GM21390 (cell line): ENCODE data around the gene CAP1.

Source experiments
- ATAC-seq: cut with Tn5 transposase; IDR thresholded peaks from one replicate; pipeline ENCODE4 v1.9.1; 2021; ENCODE audit not compliant: unreplicated experiment

The CAP1 gene

DNA sequence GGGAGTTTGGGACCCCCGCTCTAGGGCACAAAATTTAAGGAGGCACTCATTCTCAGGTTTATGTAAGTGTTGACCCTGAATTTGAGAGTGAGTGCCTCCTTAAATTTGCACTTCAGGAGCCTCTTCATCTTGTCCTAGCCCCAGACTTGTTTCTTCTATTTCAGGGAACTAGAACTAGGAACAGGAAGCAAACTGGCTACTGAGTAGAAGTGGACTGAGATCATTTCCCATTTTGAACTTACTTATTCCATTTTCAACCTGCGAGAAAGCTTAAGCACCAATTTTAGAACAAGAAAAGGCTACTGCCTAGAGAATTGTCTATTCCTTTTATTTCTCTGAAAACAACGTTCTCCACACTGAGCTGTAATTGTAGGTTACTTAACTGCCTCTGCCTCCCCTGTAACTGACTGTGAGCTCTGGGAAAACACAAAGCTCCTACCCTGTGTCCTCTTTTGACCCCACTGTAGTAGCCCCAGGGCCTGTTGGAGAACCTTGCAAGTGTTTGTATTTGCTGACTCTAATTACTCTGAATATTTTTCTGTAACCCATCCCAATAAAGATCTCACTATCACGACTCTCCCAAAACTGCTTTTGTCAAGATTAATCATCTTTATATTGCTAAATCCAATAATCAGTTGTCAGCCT lies 54.1 kb downstream of the CAP1 start:
- no peak for ATAC-seq

DNA sequence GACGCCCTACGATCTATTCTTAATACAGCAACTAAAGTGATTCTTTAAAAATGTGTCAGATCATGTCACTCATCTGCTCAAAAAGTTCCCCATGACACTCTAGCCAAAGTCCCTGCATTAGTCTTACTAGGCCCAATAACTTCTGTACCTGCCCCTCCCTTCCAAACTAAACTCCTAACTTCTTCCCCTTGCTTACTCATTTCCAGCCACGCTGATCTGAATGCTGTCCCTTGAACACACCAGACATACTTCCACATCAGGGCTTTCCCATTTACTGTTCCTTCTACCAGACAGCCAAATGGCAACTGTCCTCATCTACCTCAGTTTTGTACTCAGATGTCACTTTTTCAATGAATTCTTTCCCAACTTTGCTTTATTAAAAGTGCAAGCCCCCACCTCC lies 55.3 kb downstream of the CAP1 start:
- no peak for ATAC-seq

DNA sequence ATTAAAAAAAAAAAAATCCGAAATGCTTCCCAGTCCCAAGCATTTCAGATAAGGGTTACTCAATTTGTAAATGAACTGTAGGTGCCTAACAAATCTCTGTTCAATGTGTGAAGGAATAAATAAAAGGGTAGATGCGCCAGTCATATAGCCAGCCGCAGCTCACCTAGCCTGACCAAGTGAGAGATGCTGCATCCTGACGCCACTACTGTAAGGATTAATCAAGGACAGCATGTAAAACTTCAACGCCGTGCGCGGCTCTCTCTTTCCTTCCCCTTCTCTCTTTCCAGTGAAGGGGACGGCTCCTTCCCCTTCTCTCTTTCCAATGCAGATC lies 56.1 kb downstream of the CAP1 start:
- ATAC-seq, result peak; percentile 15

DNA sequence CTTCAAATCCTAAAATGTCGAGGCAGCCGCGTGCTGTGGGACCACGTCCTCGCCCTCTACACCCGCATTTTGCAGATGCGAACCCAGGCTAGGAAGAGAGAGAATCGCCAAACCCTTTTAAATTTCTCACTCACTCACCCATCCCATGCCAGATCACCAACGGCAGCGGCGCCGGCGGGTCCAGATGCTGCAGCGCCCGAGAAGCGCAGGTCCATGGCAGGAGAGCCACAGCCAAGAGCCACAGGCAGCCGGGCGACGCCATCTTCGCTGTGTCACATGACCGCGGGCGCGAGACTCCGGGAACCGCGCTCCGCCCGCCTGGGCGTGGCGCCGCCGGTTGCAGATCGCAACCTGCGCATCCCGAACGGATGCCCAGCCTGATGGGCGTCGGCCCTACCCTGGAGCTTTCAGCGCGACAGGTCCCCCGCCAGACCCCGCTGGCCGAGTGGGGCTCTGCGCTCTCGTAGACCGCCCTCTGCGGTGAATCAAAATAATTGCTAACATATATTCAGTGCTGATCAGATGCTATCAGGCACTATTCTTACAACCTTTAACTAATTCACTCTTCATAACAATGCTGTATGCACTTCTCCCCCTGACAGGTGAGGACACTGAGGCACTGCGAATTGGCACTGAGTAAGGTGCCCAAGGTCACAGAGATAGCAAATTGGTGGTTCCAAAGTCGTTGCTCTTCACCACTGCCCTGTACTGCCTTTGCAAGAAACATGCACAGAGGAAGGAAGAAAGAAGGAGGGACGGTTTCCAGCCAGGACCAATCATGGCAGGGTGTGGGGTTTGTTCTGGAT lies 56.7 kb downstream of the CAP1 start, which contains the start of gene PPT1:
PPT1 (minus strand) TSS at position 276 of the 806 bp plus-strand sequence; CDS start at position 262, 14 bp downstream.
- peak; percentile 93 for ATAC-seq

DNA sequence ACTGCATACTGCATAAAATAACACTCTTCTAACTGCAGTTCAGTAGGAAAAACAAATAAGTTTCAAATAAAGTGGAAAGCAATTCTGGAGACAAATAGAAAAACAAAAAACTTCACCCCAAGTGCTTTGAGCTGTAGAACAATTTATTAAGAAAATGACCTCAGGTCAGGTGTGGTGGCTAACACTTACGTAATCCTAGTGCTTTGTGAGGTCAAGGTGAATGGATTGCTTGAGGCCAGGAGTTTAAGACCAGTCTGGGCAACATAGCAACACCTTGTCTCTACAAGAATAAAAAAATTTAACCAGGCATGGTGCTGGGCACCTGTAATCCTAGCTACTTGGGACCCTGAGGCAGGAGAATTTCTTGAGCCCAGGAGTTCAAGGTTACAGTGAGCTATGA lies 61.5 kb downstream of the CAP1 start:
- ATAC-seq, result no peak

DNA sequence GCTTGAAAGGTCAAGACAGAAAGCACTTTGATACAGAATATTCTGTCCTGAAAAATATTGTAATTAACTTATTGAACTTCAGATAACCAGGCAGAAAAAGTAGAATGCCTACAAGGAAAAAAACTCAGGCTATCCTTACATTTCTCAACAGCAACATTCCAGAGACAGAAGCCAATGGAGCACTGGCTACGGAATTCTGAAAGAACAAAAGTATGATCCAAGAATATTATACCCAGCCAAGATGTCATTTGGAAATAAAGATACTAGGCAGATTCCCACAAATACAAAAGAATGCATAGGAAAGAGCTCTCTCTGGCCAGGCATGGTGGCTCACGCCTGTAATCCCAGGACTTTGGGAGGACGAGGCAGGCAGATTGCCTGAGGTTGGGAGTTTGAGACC lies 62.4 kb downstream of the CAP1 start:
- no peak for ATAC-seq

DNA sequence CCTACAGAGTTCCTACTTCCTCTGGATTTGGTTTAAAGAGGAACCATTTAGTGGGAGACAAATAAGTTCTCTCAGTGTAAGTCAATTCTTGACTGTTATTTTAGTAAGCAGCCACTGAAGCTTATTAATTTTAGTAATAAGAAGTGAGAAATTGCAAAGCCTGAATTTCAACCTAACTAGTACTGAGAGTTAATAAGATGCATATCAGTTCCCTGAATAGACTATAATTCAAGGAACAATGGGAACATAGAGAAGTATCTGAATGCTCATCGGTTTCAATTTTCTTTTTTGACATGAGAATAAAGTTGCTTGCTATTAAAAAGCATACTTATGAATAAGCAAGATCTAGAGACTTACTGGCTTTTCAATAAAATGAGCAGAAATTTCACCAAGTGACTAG lies 64.5 kb downstream of the CAP1 start:
- no peak for ATAC-seq

DNA sequence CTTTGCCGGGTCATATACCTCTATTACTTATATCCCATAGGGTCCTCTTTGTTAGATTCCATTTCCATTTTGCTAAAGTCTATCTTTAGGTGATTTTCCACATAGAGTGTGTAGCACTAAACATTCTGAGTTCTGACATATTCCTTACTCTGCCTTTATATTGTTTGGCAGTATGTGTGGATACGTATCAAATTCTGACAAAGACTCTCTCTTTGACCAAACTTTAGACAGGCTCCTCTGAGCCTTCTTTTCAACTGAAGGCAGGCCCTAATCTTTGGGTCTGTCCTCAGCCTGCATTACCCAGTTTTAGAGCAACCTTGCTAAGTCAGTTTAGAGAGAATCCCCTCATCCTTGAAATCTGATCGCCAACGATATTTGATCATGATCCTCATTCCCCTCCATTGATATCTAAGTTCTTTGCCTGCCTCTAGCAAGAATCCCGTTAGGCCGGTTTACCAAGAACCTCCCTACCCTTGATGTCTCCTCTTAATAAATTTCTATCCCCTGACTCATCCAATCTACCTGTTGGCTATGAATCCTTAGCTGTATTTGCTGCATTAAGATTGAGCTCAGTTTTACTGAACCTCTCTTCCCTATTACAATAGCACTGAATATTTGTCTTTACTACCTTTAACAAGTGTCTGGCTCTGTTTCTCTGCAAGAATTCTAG lies 66.9 kb downstream of the CAP1 start:
- ATAC-seq, result no peak

DNA sequence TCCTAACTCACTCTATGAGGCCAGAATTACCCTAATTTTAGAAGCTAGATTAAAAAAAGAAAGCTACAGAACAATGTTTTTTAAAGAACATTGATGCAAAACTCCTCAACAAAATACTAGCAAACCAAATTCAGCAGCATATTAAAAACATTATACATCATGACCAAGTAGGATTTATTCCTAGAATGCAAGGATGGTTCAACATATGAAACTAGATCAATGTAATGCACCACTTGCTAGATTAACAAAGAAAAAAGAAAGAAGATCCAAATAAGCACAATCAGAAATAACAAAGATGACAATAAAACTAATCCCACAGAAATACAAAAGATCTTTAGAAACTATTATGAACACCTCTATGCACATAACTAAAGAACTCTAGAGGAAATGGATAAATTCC lies 69.9 kb downstream of the CAP1 start:
- ATAC-seq, result no peak

DNA sequence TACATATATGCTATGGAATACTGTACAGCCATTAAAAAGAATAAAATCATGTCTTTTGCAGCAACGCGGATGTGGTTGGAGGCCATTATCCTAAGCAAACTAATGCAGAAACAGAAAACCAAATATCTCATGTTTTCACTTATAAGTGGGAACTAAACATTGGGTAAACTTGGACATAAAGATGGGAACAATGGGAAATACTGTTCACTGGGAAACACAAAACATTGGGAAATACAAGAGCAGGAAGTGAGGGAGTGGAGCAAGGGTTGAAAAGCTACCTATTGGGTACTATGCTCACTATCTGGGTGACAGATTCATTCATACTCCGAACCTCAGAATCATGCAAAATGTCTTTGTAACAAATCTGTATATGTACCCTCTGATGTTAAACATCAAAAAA lies 73.9 kb downstream of the CAP1 start:
- no peak for ATAC-seq

DNA sequence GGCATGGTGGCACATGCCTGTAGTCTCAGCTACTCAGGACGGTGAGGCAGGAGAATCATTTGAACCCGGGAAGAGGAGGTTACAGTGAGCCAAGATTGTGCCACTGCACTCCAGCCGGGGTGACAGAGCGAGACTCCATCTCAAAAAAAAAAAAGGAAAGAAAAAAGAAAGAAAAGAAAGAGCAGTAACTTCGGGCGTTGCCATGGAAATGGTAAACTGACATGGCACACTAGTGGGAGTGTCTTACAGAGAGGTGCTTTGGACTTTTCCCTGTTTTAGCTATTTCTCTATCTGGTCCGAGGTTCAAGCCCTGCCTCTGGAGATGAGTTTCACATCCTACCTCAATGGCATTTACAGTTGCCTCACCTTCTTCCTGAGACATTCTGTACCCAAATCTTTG lies 79.6 kb downstream of the CAP1 start:
- ATAC-seq, result no peak
